Calu3 (cell line): ENCODE measurements around the gene AP3D1. TPM values are rescaled to one million over a fixed set of nuclear protein-coding genes. Genes with fewer than 3 reads are reported as not detected.
"Not testable (repeated sequence)": the region's sequence is repeated elsewhere in the genome, so short reads cannot be mapped to it uniquely, and the experiment has no call there.

Experiments
- BruUV-seq: library from RNA; stranded (reverse); fragments of 400-500 nt; replicated peaks from 2 replicates; lab custom pipeline; 2021; lab: Mats Ljungman, UMichigan
- CTCF ChIA-PET: fragments of 300-600 bp; sonication (Branson Sonifier 250); formaldehyde crosslinking; loops from one replicate; lab custom pipeline; 2022; ENCODE audit warnings: antibody characterized with exemption; lab: Charles Lee
- DNase-seq: peaks from one replicate; pipeline ENCODE4 v3.0.0; 2022
- H3K27ac Mint-ChIP-seq: one replicate; pipeline ENCODE4 v1.8.0; 2022; ENCODE audit warnings: mixed read lengths; ENCODE audit not compliant: unreplicated experiment
- H3K27me3 Mint-ChIP-seq: one replicate; pipeline ENCODE4 v1.8.0; 2022; ENCODE audit warnings: mixed read lengths; ENCODE audit not compliant: unreplicated experiment
- H3K36me3 Mint-ChIP-seq: one replicate; pipeline ENCODE4 v1.8.0; 2022; ENCODE audit warnings: mild to moderate bottlenecking, moderate library complexity, mixed read lengths; ENCODE audit not compliant: insufficient read depth, unreplicated experiment
- H3K4me1 Mint-ChIP-seq: one replicate; pipeline ENCODE4 v1.8.0; 2022; ENCODE audit warnings: mild to moderate bottlenecking, low read depth, mixed read lengths; ENCODE audit not compliant: unreplicated experiment
- H3K4me3 Mint-ChIP-seq: one replicate; pipeline ENCODE4 v1.8.0; 2022; ENCODE audit warnings: mild to moderate bottlenecking, low read depth, moderate library complexity, mixed read lengths; ENCODE audit not compliant: unreplicated experiment
- H3K9me3 Mint-ChIP-seq: one replicate; pipeline ENCODE4 v1.8.0; 2022; ENCODE audit warnings: low read depth, mixed read lengths; ENCODE audit not compliant: unreplicated experiment
- CTCF ChIP-seq: fragments of 200-600 bp; IDR thresholded peaks from one replicate; pipeline ENCODE4 v1.8.0; 2022; ENCODE audit warnings: antibody characterized with exemption; ENCODE audit not compliant: unreplicated experiment
- intact Hi-C: fragments of 100-400 bp; cut with micrococcal nuclease; formaldehyde crosslinking; loops from one replicate; pipeline ENCODE4 v1.10.0; 2022; ENCODE audit not compliant: unreplicated experiment
- total RNA-seq: library from RNA; stranded (reverse); gene quantifications from 2 replicates; pipeline ENCODE4 v1.2.3, GENCODE V29; 2022

The AP3D1 gene
- total RNA-seq, 1 experiment from 2014 or later: 107 TPM

GRCh38 chr19:2132731-2133490 is 18.5 kb downstream of the AP3D1 start:
- no TSS peak for BruUV-seq
- H3K27ac Mint-ChIP-seq: no peak overlapping the region
- TF ChIP-seq CTCF: no peak
- no peak overlapping the region for H3K4me3 Mint-ChIP-seq
- H3K4me1 Mint-ChIP-seq: no peaks in the 10 kb centered on the region
- CTCF ChIA-PET: no interaction called here
- peaks cover 37% of the 10 kb centered on the region for H3K36me3 Mint-ChIP-seq
- no peaks in the 10 kb centered on the region for H3K27me3 Mint-ChIP-seq
- no peaks in the 10 kb centered on the region for H3K9me3 Mint-ChIP-seq
- intact Hi-C loops: no loop called here
- DNase-seq: no peak

- BruUV-seq: no TSS peak
- Mint-ChIP-seq H3K27me3 (no peaks in the 10 kb centered on the region), H3K36me3 (peaks cover 29% of the 10 kb centered on the region), H3K4me3 (no peak overlapping the region), H3K27ac (no peak overlapping the region), H3K4me1 (no peaks in the 10 kb centered on the region), H3K9me3 (no peaks in the 10 kb centered on the region)
- intact Hi-C loops: no loop called here
- CTCF ChIA-PET: no interaction called here
- TF ChIP-seq CTCF: no peak
- no peak for DNase-seq
These were observed 19.2 kb downstream of the AP3D1 start for GRCh38 chr19:2132191-2132590.

- H3K27me3 Mint-ChIP-seq, BruUV-seq, intact Hi-C loops: not testable (repeated sequence)
These were observed 20.1 kb downstream of the AP3D1 start for GRCh38 chr19:2131012-2131975.

GRCh38 chr19:2129892-2130770 is 21.2 kb downstream of the AP3D1 start:
- Mint-ChIP-seq H3K4me3 (no peak overlapping the region), H3K27me3 (no peaks in the 10 kb centered on the region), H3K9me3 (no peaks in the 10 kb centered on the region), H3K4me1 (no peaks in the 10 kb centered on the region), H3K36me3 (peaks cover 21% of the 10 kb centered on the region), H3K27ac (no peak overlapping the region)
- no peak for TF ChIP-seq CTCF
- intact Hi-C loops: no loop called here
- CTCF ChIA-PET: no interaction called here
- no peak for DNase-seq
- no TSS peak for BruUV-seq

More at GRCh38 chr19:2131012-2131975, 20.1 kb downstream of the AP3D1 start:
- CTCF ChIA-PET, DNase-seq, H3K4me3 Mint-ChIP-seq, H3K27ac Mint-ChIP-seq, H3K9me3 Mint-ChIP-seq, H3K4me1 Mint-ChIP-seq: not testable (repeated sequence)
- H3K36me3 Mint-ChIP-seq: peaks cover 28% of the 10 kb centered on the region
